Cardiac muscle cell (in vitro differentiated cells and primary cell): ENCODE results near the gene ARNT2. TPM values are rescaled to one million over a fixed set of nuclear protein-coding genes. Genes with fewer than 3 reads are reported as not detected.
A peak's percentile ranks its signal among the peaks of the same experiment; 100 is the strongest.

Experiments
- DNase-seq, 2 donors: peaks; one replicate each; pipeline versions ENCODE4 v3.0.0 to v3.0.0-alpha.2; 2010 to 2017; ENCODE audit warnings: low read depth in 1 of 2, low spot score in 1 of 2
- H3K27ac ChIP-seq: fragments of 200-600 bp; sonication (generic); 2 replicates; pipeline ENCODE4 v1.5.1; 2016
- H3K27me3 ChIP-seq: fragments of 200-600 bp; sonication (generic); 2 replicates; pipeline ENCODE4 v1.6.0; 2016; ENCODE audit warnings: control low read depth
- H3K36me3 ChIP-seq: fragments of 200-600 bp; sonication (generic); 2 replicates; pipeline ENCODE4 v1.5.1; 2016; ENCODE audit warnings: control low read depth
- H3K4me1 ChIP-seq: fragments of 200-600 bp; sonication (generic); 2 replicates; pipeline ENCODE4 v1.8.1; 2017; ENCODE audit warnings: low read depth, mild to moderate bottlenecking, mixed run types
- H3K4me3 ChIP-seq: fragments of 200-600 bp; sonication (generic); 2 replicates; pipeline ENCODE4 v1.5.1; 2016; ENCODE audit warnings: mild to moderate bottlenecking
- H3K9me3 ChIP-seq: fragments of 200-600 bp; sonication (generic); 2 replicates; pipeline ENCODE4 v1.5.1; 2017; ENCODE audit warnings: low read depth, mild to moderate bottlenecking, control low read depth
- CTCF ChIP-seq: IDR thresholded peaks from 2 replicates; pipeline ENCODE4 v1.5.1; 2012; ENCODE audit warnings: low read depth, mild to moderate bottlenecking, low read length
- polyA plus RNA-seq: library from polyadenylated mRNA; unstranded; fragments of >200 nt; fragmentation: Nextera tagmentation; extraction: Ambion mirVana; gene quantifications from 2 replicates; pipeline ENCODE4 v1.2.1, GENCODE V29; 2016
- total RNA-seq: library from RNA; depleted of rRNA; stranded (reverse); fragments of >200 nt; gene quantifications from 2 replicates; pipeline ENCODE4 v1.2.3, GENCODE V29; 2016

ARNT2 gene
- total and polyA plus RNA-seq, 2 experiments from 2014 or later: 3.8 to 4.4 TPM

GRCh38 chr15:80568298-80568697 is 164.1 kb downstream of the ARNT2 start:
- H3K4me3 ChIP-seq: no peak overlapping the region
- no peaks in the 10 kb centered on the region for H3K36me3 ChIP-seq
- TF ChIP-seq CTCF: no peak
- H3K27ac ChIP-seq: no peak overlapping the region
- peaks cover 8% of the 10 kb centered on the region for H3K4me1 ChIP-seq
- peaks cover 17% of the 10 kb centered on the region for H3K27me3 ChIP-seq
- DNase-seq: peak in 1 of 2 donors; percentile 55
- H3K9me3 ChIP-seq: no peaks in the 10 kb centered on the region

GRCh38 chr15:80568876-80569605 is 164.9 kb downstream of the ARNT2 start:
- no peak overlapping the region for H3K4me3 ChIP-seq
- H3K4me1 ChIP-seq: peaks cover 8% of the 10 kb centered on the region
- H3K9me3 ChIP-seq: no peaks in the 10 kb centered on the region
- TF ChIP-seq CTCF: no peak
- peaks cover 10% of the 10 kb centered on the region for H3K27me3 ChIP-seq
- no peaks in the 10 kb centered on the region for H3K36me3 ChIP-seq
- no peak overlapping the region for H3K27ac ChIP-seq
- DNase-seq: peak in 1 of 2 donors; percentile 24

GRCh38 chr15:80569656-80570055 is 165.5 kb downstream of the ARNT2 start:
- DNase-seq: no peak
- H3K36me3 ChIP-seq: no peaks in the 10 kb centered on the region
- no peak overlapping the region for H3K4me3 ChIP-seq
- H3K27me3 ChIP-seq: peaks cover 7% of the 10 kb centered on the region
- H3K9me3 ChIP-seq: no peaks in the 10 kb centered on the region
- H3K27ac ChIP-seq: no peak overlapping the region
- TF ChIP-seq CTCF: no peak
- H3K4me1 ChIP-seq: peaks cover 8% of the 10 kb centered on the region

GRCh38 chr15:80570553-80570952 is 166.4 kb downstream of the ARNT2 start:
- no peaks in the 10 kb centered on the region for H3K9me3 ChIP-seq
- peak in 1 of 2 donors; percentile 22 for DNase-seq
- TF ChIP-seq CTCF: no peak
- no peaks in the 10 kb centered on the region for H3K36me3 ChIP-seq
- peaks cover 8% of the 10 kb centered on the region for H3K4me1 ChIP-seq
- H3K4me3 ChIP-seq: no peak overlapping the region
- peaks cover 7% of the 10 kb centered on the region for H3K27me3 ChIP-seq
- H3K27ac ChIP-seq: no peak overlapping the region

GRCh38 chr15:80572337-80572736 is 168.2 kb downstream of the ARNT2 start:
- no peak for TF ChIP-seq CTCF
- peaks cover 8% of the 10 kb centered on the region for H3K4me1 ChIP-seq
- H3K27me3 ChIP-seq: no peaks in the 10 kb centered on the region
- no peak overlapping the region for H3K27ac ChIP-seq
- no peak overlapping the region for H3K4me3 ChIP-seq
- H3K36me3 ChIP-seq: no peaks in the 10 kb centered on the region
- DNase-seq: no peak
- no peaks in the 10 kb centered on the region for H3K9me3 ChIP-seq
